ENCODE results near the gene TRIM41. TPM values are rescaled to one million over a fixed set of nuclear protein-coding genes. Genes with fewer than 3 reads are reported as not detected.

Gene TRIM41
- total and polyA plus RNA-seq, 4 donors, result 10.7 to 39.7 (median 30.8) TPM

- WGBS (ENCODE audit: insufficient coverage), result no CpG with 5 or more reads among the region's 4 CpGs
- H3K36me3 ChIP-seq (ENCODE audit: control insufficient read depth, insufficient read depth, low read length), result no peaks in the 10 kb centered on the region
- no peak overlapping the region for H3K4me3 ChIP-seq (ENCODE audit: low read depth, low read length)
- peaks cover 20% of the 10 kb centered on the region for H3K4me1 ChIP-seq (ENCODE audit: control insufficient read depth, insufficient read depth, low read length)
- no peak overlapping the region for H3K27ac ChIP-seq (ENCODE audit: low read depth, low read length)
- no peaks in the 10 kb centered on the region for H3K9me3 ChIP-seq (ENCODE audit: control insufficient read depth, insufficient read depth, low read length)
- DNase-seq (ENCODE audit: low read depth in 4 of 6, low spot score in 6 of 6), result no peak
- peaks cover 49% of the 10 kb centered on the region for H3K27me3 ChIP-seq (ENCODE audit: control insufficient read depth, insufficient read depth, low read length)
Measured at GRCh38 chr5:181200816-181201215, 22.3 kb upstream of the TRIM41 start.

- no peak for DNase-seq (ENCODE audit: low read depth in 4 of 6, low spot score in 6 of 6)
- H3K9me3 ChIP-seq (ENCODE audit: control insufficient read depth, insufficient read depth, low read length), result no peaks in the 10 kb centered on the region
- H3K4me3 ChIP-seq (ENCODE audit: low read depth, low read length), result no peak overlapping the region
- peaks cover 38% of the 10 kb centered on the region for H3K4me1 ChIP-seq (ENCODE audit: control insufficient read depth, insufficient read depth, low read length)
- 74% methylated on average over 5 of the region's 11 CpGs for WGBS (ENCODE audit: insufficient coverage)
- H3K27ac ChIP-seq (ENCODE audit: low read depth, low read length), result no peak overlapping the region
- H3K36me3 ChIP-seq (ENCODE audit: control insufficient read depth, insufficient read depth, low read length), result no peaks in the 10 kb centered on the region
- H3K27me3 ChIP-seq (ENCODE audit: control insufficient read depth, insufficient read depth, low read length), result peaks cover 48% of the 10 kb centered on the region
Measured at GRCh38 chr5:181203093-181203711, 19.9 kb upstream of the TRIM41 start.

- DNase-seq (ENCODE audit: low read depth in 4 of 6, low spot score in 6 of 6), result no peak
- no peaks in the 10 kb centered on the region for H3K36me3 ChIP-seq (ENCODE audit: control insufficient read depth, insufficient read depth, low read length)
- peak overlapping the region; percentile 22 for H3K4me3 ChIP-seq (ENCODE audit: low read depth, low read length)
- peaks cover 44% of the 10 kb centered on the region for H3K27me3 ChIP-seq (ENCODE audit: control insufficient read depth, insufficient read depth, low read length)
- 0% methylated on average over 6 of the region's 17 CpGs for WGBS (ENCODE audit: insufficient coverage)
- no peaks in the 10 kb centered on the region for H3K9me3 ChIP-seq (ENCODE audit: control insufficient read depth, insufficient read depth, low read length)
- peaks cover 38% of the 10 kb centered on the region for H3K4me1 ChIP-seq (ENCODE audit: control insufficient read depth, insufficient read depth, low read length)
- H3K27ac ChIP-seq (ENCODE audit: low read depth, low read length), result no peak overlapping the region
Measured at GRCh38 chr5:181203777-181204112, 19.3 kb upstream of the TRIM41 start.

- Histone ChIP-seq H3K27ac (ENCODE audit: low read depth, low read length) (no peak overlapping the region), H3K27me3 (ENCODE audit: control insufficient read depth, insufficient read depth, low read length) (peaks cover 42% of the 10 kb centered on the region)
- peak in 2 of 6 donors; percentile 41 to 58 for DNase-seq (ENCODE audit: low read depth in 4 of 6, low spot score in 6 of 6)
Measured at GRCh38 chr5:181204113-181204825, 18.8 kb upstream of the TRIM41 start.

GRCh38 chr5:181204826-181205760, 18.0 kb upstream of the TRIM41 start, which contains the start of gene TRIM7:
TSS of gene TRIM7 (minus strand) at chr5:181205196. CDS start at chr5:181205110, 86 bp downstream.
- WGBS (ENCODE audit: insufficient coverage), result under 1% methylated on average over 94 of the region's 94 CpGs
- H3K4me3 ChIP-seq (ENCODE audit: low read depth, low read length), result peak within 1 kb of the TSS; percentile 49
- H3K4me1 ChIP-seq (ENCODE audit: control insufficient read depth, insufficient read depth, low read length), result peaks cover 38% of the 10 kb centered on the region
- H3K9me3 ChIP-seq (ENCODE audit: control insufficient read depth, insufficient read depth, low read length), result no peaks in the 10 kb centered on the region
- peak in 1 of 6 donors; percentile 49 for DNase-seq (ENCODE audit: low read depth in 4 of 6, low spot score in 6 of 6)
- no peaks in the 10 kb centered on the region for H3K36me3 ChIP-seq (ENCODE audit: control insufficient read depth, insufficient read depth, low read length)
- peaks cover 36% of the 10 kb centered on the region for H3K27me3 ChIP-seq (ENCODE audit: control insufficient read depth, insufficient read depth, low read length)
- H3K27ac ChIP-seq (ENCODE audit: low read depth, low read length), result peak within 1 kb of the TSS; percentile 3

More at GRCh38 chr5:181204113-181204825, 18.8 kb upstream of the TRIM41 start:
- H3K4me3 ChIP-seq (ENCODE audit: low read depth, low read length), result peak overlapping the region; percentile 22
- peaks cover 38% of the 10 kb centered on the region for H3K4me1 ChIP-seq (ENCODE audit: control insufficient read depth, insufficient read depth, low read length)
- no peaks in the 10 kb centered on the region for H3K9me3 ChIP-seq (ENCODE audit: control insufficient read depth, insufficient read depth, low read length)
- under 1% methylated on average over 67 of the region's 67 CpGs for WGBS (ENCODE audit: insufficient coverage)
- no peaks in the 10 kb centered on the region for H3K36me3 ChIP-seq (ENCODE audit: control insufficient read depth, insufficient read depth, low read length)

- peak overlapping the region; percentile 49 for H3K4me3 ChIP-seq (ENCODE audit: low read depth, low read length)
- 4% methylated on average over 37 of the region's 37 CpGs for WGBS (ENCODE audit: insufficient coverage)
- H3K9me3 ChIP-seq (ENCODE audit: control insufficient read depth, insufficient read depth, low read length), result no peaks in the 10 kb centered on the region
- peaks cover 38% of the 10 kb centered on the region for H3K4me1 ChIP-seq (ENCODE audit: control insufficient read depth, insufficient read depth, low read length)
- peak overlapping the region; percentile 69 for H3K27ac ChIP-seq (ENCODE audit: low read depth, low read length)
- H3K36me3 ChIP-seq (ENCODE audit: control insufficient read depth, insufficient read depth, low read length), result no peaks in the 10 kb centered on the region
- peaks cover 31% of the 10 kb centered on the region for H3K27me3 ChIP-seq (ENCODE audit: control insufficient read depth, insufficient read depth, low read length)
- DNase-seq (ENCODE audit: low read depth in 4 of 6, low spot score in 6 of 6), result peak in 1 of 6 donors; percentile 67
Measured at GRCh38 chr5:181205761-181206649, 17.1 kb upstream of the TRIM41 start.

- Histone ChIP-seq H3K36me3 (ENCODE audit: control insufficient read depth, insufficient read depth, low read length) (no peaks in the 10 kb centered on the region), H3K9me3 (ENCODE audit: control insufficient read depth, insufficient read depth, low read length) (no peaks in the 10 kb centered on the region), H3K4me1 (ENCODE audit: control insufficient read depth, insufficient read depth, low read length) (peaks cover 38% of the 10 kb centered on the region), H3K4me3 (ENCODE audit: low read depth, low read length) (peak overlapping the region; percentile 49), H3K27ac (ENCODE audit: low read depth, low read length) (peak overlapping the region; percentile 69), H3K27me3 (ENCODE audit: control insufficient read depth, insufficient read depth, low read length) (peaks cover 29% of the 10 kb centered on the region)
- 0% methylated on average over 7 of the region's 36 CpGs for WGBS (ENCODE audit: insufficient coverage)
- DNase-seq (ENCODE audit: low read depth in 4 of 6, low spot score in 6 of 6), result peak in 2 of 6 donors; percentile 86 to 87
Measured at GRCh38 chr5:181207214-181207959, 15.7 kb upstream of the TRIM41 start.

GRCh38 chr5:181207960-181208253, 15.2 kb upstream of the TRIM41 start:
- Histone ChIP-seq H3K4me3 (ENCODE audit: low read depth, low read length) (no peak overlapping the region), H3K27ac (ENCODE audit: low read depth, low read length) (peak overlapping the region; percentile 69), H3K27me3 (ENCODE audit: control insufficient read depth, insufficient read depth, low read length) (peaks cover 27% of the 10 kb centered on the region), H3K9me3 (ENCODE audit: control insufficient read depth, insufficient read depth, low read length) (no peaks in the 10 kb centered on the region), H3K4me1 (ENCODE audit: control insufficient read depth, insufficient read depth, low read length) (peaks cover 38% of the 10 kb centered on the region), H3K36me3 (ENCODE audit: control insufficient read depth, insufficient read depth, low read length) (no peaks in the 10 kb centered on the region)
- 13% methylated on average over 1 of the region's 3 CpGs for WGBS (ENCODE audit: insufficient coverage)
- no peak for DNase-seq (ENCODE audit: low read depth in 4 of 6, low spot score in 6 of 6)
